ENCODE results near the gene CREB5.

The CREB5 gene

GRCh38 chr7:28435732-28436378, 23.5 kb downstream of the CREB5 start:
- no peak for DNase-seq (ENCODE audit: low read depth)

GRCh38 chr7:28440055-28440601, 27.8 kb downstream of the CREB5 start:
- no peak for DNase-seq (ENCODE audit: low read depth)

GRCh38 chr7:28442540-28443420, 30.5 kb downstream of the CREB5 start:
- no peak for DNase-seq (ENCODE audit: low read depth)

GRCh38 chr7:28446131-28446530, 33.8 kb downstream of the CREB5 start:
- DNase-seq (ENCODE audit: low read depth) = no peak

- no peak for DNase-seq (ENCODE audit: low read depth)
Observed at GRCh38 chr7:28447071-28447470, 34.8 kb downstream of the CREB5 start.

- no peak for DNase-seq (ENCODE audit: low read depth)
Observed at GRCh38 chr7:28448708-28449107, 36.4 kb downstream of the CREB5 start.

GRCh38 chr7:28452681-28453080, 40.4 kb downstream of the CREB5 start:
- no peak for DNase-seq (ENCODE audit: low read depth)

- no peak for DNase-seq (ENCODE audit: low read depth)
Observed at GRCh38 chr7:28455486-28455885, 43.2 kb downstream of the CREB5 start.

- DNase-seq (ENCODE audit: low read depth) = no peak
Observed at GRCh38 chr7:28456044-28456443, 43.7 kb downstream of the CREB5 start.

GRCh38 chr7:28458732-28459131, 46.4 kb downstream of the CREB5 start:
- no peak for DNase-seq (ENCODE audit: low read depth)

- DNase-seq (ENCODE audit: low read depth) = no peak
Observed at GRCh38 chr7:28459306-28459705, 47.0 kb downstream of the CREB5 start.

GRCh38 chr7:28465697-28466096, 53.4 kb downstream of the CREB5 start:
- DNase-seq (ENCODE audit: low read depth) = no peak

GRCh38 chr7:28466341-28466740, 54.0 kb downstream of the CREB5 start:
- no peak for DNase-seq (ENCODE audit: low read depth)

- no peak for DNase-seq (ENCODE audit: low read depth)
Observed at GRCh38 chr7:28466885-28467284, 54.6 kb downstream of the CREB5 start.

- no peak for DNase-seq (ENCODE audit: low read depth)
Observed at GRCh38 chr7:28469562-28469961, 57.2 kb downstream of the CREB5 start.

GRCh38 chr7:28470344-28470743, 58.0 kb downstream of the CREB5 start:
- no peak for DNase-seq (ENCODE audit: low read depth)

GRCh38 chr7:28472332-28472731, 60.0 kb downstream of the CREB5 start:
- DNase-seq (ENCODE audit: low read depth) = no peak

- no peak for DNase-seq (ENCODE audit: low read depth)
Observed at GRCh38 chr7:28473571-28474281, 61.4 kb downstream of the CREB5 start.

- DNase-seq (ENCODE audit: low read depth) = no peak
Observed at GRCh38 chr7:28474282-28474638, 61.9 kb downstream of the CREB5 start.

GRCh38 chr7:28474640-28475039, 62.3 kb downstream of the CREB5 start:
- no peak for DNase-seq (ENCODE audit: low read depth)

GRCh38 chr7:28477041-28477442, 64.7 kb downstream of the CREB5 start:
- no peak for DNase-seq (ENCODE audit: low read depth)

GRCh38 chr7:28478656-28479055, 66.3 kb downstream of the CREB5 start:
- DNase-seq (ENCODE audit: low read depth) = no peak

- no peak for DNase-seq (ENCODE audit: low read depth)
Observed at GRCh38 chr7:28479507-28479947, 67.2 kb downstream of the CREB5 start.

All from activated gamma-delta T cell treated with anti-CD3 and anti-CD28 coated beads, Interleukin-2, amount 50 U/mL, for 16 hours (primary cell).